NCI-H345 treated with DMSO at 0.1 percent for 48 hours (cell line): ENCODE measurements around the gene ANKRD24.
A peak's percentile ranks its signal among the peaks of the same experiment; 100 is the strongest.
"Not testable (repeated sequence)": the region's sequence is repeated elsewhere in the genome, so short reads cannot be mapped to it uniquely, and the experiment has no call there.

Experiments
- DNase-seq: peaks from one replicate; lab custom pipeline; 2025; ENCODE audit not compliant: unreplicated experiment; lab: John Stamatoyannopoulos, UW

Gene ANKRD24

DNA sequence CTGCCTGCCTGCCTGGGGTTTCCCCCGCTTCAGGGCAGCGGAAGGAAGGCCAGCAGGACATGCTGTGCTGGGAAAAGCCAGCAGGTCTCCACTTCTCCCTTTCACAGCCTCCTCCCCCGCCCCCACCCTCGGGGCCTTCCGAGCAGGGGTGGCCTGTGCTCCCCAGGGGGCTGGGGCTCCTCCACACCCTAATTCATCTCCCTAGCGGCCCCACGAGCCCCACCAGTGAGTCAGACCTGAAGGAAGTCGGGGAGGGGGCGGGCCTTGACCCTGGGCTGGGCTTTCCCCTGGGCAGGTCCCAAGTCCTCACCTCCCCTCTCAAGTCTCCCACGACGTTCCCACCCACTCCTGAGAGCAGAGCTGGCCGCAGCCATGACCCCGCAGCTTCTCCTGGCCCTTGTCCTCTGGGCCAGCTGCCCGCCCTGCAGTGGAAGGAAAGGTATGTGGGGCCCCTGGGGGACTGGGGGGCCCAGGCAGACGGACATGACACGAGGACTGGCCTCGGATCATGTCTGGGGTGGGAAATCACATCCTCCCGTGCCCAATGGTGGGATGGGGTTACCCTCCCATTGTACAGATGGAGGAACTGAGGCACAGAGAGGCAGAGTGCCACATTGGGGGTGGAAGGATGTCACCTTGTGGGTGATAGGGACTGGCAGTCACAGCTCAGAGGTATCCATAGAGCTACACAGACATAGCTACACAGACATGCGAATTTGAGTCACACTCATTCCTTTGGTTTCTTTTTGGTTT, 46.9 kb downstream of the ANKRD24 start, which contains the start of gene EBI3:
Gene EBI3 (plus strand): TSS at position 345 of the 753 bp plus-strand sequence. CDS start 28 bp downstream, at position 373.
- DNase-seq: no peak

DNA sequence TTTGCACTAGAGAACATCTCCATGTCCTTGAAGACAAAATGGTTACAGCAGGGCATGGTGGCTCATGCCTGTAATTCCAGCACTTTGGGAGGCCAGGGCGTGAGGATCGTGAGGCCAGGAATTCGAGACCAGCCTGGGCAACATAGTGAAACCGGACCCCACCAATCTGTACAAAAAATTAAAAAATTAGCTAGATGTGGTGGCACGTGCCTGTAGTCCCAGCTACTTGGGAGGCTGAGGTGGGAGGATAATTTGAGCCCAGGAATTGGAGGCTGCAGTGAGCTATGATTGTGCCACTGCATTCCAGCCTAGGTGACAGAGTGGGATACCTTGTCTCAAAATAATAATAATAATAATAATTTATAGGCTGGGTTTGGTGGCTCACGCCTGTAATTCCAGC, 47.7 kb downstream of the ANKRD24 start:
- DNase-seq: not testable (repeated sequence)

DNA sequence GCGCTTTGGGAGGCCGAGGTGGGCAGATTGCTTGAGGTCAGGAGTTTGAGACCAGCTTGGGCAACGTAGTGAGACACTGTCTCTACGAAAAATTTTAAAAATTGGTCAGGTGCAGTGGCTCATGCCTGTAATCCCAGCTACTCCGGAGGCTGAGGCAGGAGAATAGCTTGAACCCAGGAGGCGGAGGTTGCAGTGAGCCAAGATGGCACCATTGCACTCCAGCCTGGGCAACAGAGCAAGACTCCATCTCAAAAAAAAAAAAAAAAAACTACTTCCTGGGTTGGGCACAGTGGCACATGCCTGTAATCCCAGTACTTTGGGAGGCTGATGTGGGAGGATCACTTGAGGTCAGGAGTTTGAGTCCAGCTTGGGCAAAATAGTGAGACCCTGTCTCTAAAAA, 49.0 kb downstream of the ANKRD24 start:
- not testable (repeated sequence) for DNase-seq

- not testable (repeated sequence) for DNase-seq
Observed at GRCh38 chr19:4232139-4232538, 49.6 kb downstream of the ANKRD24 start.

DNA sequence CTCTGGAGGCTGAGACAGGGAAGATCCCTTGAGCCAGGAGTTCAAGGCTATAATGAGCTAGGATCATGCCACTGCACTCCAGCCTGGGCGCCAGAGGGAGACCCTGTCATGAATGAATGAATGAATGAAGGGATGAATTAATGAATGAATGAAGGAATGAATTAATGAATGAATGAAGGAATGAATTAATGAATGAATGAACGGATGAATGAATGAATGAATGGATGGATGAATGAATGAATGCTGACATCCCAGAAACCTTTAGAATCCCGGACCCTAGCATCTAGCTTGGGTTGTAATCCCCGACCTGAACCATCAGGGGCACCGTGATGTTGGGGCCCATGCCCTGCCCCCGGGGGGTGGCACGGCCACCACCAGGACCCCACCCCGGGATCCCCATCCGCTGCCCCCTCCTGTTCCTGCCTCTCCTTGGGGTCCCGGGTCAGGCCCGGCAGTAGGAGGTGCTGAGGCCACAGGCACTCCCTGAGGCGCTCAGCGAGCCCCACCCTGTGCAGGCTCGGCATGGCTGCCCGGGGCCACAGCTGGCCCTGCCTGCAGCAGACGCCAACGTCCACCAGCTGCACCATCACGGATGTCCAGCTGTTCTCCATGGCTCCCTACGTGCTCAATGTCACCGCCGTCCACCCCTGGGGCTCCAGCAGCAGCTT, 50.3 kb downstream of the ANKRD24 start:
- no peak for DNase-seq

- DNase-seq: no peak
Observed at GRCh38 chr19:4233282-4233853, 50.9 kb downstream of the ANKRD24 start.

GRCh38 chr19:4234142-4234861, 51.8 kb downstream of the ANKRD24 start:
- DNase-seq: no peak

GRCh38 chr19:4234862-4235201, 52.3 kb downstream of the ANKRD24 start:
- no peak for DNase-seq

- DNase-seq: not testable (repeated sequence)
Observed at GRCh38 chr19:4237510-4237909, 55.0 kb downstream of the ANKRD24 start.

DNA sequence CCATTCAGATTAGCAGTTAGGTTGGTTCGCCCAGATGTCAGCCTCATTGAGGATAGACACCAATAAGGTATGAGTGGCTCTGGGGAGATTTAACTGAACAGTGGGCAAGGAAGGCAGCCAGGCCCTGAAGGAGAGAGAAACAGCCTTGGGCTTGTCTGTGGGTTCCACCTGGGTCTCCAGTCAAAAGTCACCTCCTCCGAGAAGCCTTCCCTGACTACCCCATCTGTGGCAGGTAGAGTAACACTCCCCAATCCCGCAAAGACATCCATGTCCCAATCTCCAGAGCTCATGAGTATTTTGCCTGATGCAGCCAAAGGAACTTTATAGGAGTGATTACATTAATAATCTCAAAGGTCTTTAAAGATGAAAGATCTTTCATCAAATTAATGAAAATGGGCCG, 56.3 kb downstream of the ANKRD24 start:
- DNase-seq: no peak

GRCh38 chr19:4241824-4242430, 59.4 kb downstream of the ANKRD24 start:
- DNase-seq: no peak

- DNase-seq: not testable (repeated sequence)
Observed at GRCh38 chr19:4245938-4246337, 63.4 kb downstream of the ANKRD24 start.

DNA sequence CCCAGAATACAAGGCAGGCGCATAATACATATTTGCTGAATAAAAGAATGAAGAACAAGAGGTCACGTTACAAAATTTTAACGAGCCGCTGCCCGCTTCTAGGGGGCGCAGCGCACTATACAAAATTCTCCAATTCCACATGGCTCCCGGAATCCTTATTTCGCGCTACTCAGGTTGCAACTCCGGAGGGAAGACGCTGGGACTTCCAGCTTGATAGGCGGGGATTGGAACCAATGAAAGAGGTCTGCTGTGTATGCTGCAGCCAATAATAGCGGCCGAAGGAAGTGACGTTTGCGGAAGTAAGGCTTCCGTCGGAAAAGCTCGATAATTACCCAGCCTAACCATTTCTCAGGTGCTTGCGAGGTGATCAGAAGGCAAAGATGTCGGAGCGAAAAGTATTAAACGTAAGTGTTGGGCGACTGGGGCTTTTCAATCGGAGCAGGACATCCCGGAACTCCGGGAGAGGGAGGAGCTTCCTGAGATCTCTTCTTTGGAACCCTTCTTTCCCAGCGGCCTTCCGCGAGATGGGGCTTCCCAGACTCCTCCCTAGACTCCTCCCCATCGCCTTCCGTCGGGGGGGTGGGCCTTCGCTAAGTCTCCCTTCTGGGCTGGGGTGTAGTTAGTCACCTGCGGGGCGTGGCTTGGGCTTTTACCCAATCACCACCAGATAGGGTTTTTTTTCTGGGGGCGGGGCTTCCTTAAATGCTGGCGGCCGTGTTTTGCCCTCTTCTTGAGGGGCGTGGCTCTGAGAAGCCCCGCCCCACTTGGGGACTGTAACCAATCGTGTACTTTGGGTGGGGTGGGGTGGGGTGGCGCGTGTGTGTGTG, 64.5 kb downstream of the ANKRD24 start, which contains the start of gene YJU2:
Gene YJU2 (plus strand): TSS at position 314 of the 827 bp plus-strand sequence. CDS start 67 bp downstream, at position 381.
- peak; percentile 98 for DNase-seq

DNA sequence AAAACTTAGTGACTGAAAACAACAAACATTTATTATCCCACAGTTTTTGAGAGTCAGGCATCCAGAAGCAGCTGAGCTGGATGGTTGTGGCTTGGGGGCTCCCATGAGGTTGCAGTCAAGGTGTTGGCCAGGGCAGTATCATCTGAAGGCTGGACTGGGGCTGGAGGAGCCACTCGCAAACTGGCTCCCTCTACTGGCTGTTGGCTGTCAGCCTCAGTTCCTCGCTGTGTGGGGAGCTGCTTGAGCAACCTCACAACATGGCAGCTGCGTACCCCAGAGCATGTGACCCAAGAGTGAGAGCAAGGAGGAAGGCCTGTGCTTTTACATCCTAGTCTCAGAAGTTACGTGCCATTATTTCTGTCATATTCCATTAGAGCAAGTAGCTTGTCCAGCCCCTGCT, 74.1 kb downstream of the ANKRD24 start:
- DNase-seq: no peak

DNA sequence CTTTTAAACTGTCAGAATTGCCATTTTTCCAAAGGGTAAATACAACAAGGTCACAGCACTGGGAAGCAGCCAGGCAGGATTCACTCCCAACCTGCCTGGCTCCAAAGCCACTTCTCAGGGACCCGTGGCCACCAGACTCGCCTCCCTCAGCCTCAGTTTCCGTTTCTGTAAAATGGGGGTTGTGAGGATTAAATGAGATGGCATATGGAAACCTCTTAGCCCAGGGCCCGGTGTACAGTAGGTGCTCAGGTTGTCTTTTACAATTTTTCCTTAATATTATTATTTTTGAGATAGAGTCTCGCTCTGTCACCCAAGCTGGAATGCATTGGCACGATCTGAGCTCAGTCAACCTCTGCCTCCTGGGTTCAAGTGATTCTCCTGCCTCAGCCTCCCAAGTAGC, 74.5 kb downstream of the ANKRD24 start:
- no peak for DNase-seq

GRCh38 chr19:4258181-4258580, 75.7 kb downstream of the ANKRD24 start:
- no peak for DNase-seq

DNA sequence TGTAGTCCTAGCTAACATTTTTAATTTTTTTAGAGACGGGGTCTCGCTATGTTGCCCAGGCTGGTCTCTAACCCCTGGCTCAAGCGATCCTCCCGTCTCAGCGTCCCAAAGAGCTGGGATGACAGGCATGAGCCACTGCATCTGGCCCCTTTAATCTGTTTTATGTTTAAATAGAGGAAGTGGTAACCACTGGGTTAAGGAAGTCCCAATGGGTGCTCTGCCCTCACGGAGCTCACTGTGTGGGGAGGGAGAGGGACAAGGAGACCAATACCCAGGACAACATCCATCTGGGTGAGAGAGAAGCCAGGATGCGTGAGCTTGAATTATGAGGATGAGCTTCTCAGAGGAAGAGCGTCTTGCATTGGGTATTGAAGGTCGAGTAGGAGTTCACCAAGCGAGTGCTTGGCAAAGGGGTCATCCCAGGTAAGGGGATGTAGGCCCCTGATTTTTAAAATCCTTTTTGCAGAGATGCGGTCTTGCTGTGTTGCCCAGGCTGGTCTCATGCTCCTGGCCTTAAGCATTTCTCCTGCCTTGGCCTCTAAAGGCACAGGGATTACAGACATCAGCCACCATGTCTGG, 78.2 kb downstream of the ANKRD24 start:
- no peak for DNase-seq

DNA sequence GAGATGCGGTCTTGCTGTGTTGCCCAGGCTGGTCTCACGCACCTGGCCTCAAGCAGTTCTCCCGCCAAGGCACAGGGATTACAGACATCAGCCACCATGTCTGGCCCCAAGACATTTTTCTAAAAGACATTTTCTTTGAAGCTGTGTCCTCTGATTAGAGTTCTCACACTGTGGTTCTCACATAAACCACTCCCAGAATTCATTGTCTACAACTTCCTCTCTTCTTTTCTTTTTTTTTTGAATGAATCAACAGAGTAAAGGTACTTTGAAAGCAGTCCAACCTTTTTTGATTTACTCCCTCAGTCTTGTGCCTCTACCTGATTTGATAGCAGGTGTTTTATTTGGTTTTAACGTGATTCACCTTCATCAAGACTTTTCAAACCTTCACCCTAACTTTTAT, 82.3 kb downstream of the ANKRD24 start:
- DNase-seq: no peak

DNA sequence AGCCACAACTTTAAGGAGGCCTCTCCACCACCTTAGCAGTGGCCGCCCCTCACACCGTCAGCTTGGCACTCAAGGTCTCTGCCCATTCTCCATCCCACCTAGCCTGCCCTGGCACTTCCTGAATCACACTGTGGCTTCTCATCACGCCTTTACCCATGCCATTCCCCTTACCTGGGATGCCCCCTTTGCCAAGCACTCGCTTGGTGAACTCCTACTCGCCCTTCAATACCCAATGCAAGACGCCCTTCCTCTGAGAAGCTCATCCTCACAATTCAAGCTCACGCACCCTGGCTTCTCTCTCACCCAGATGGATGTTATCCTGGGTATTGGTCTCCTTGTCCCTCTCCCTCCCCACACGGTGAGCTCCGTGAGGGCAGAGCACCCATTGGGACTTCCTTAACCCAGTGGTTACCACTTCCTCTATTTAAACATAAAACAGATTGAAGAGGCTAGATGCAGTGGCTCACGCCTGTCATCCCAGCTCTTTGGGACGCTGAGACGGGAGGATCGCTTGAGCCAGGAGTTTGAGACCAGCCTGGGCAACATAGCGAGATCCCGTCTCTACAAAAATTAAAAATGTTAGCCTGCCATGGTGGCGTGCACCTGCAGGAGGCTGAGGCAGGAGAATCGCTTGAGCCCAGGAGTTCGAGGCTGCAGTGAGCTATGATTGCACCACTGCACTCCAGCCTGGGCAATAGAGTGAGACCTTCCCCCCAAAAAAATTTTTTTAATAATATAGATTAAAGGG, 83.9 kb downstream of the ANKRD24 start:
- no peak for DNase-seq
